Dendritic cell treated with granulocyte-macrophage colony-stimulating factor and Interleukin-4, amounts not matched to agents 40 ng/mL and 50 ng/mL, for 4 days (primary cell): Measurements from ENCODE around the gene MAN1A1.

ENCODE experiments used
- H3K27ac Mint-ChIP-seq: one replicate; pipeline ENCODE4 v1.8.0; 2022; ENCODE audit warnings: mild to moderate bottlenecking, mixed read lengths
- H3K27me3 Mint-ChIP-seq: one replicate; pipeline ENCODE4 v1.8.0; 2022; ENCODE audit warnings: mild to moderate bottlenecking, mixed read lengths
- H3K36me3 Mint-ChIP-seq: one replicate; pipeline ENCODE4 v1.8.0; 2022; ENCODE audit warnings: low read depth, mixed read lengths
- H3K4me1 Mint-ChIP-seq: one replicate; pipeline ENCODE4 v1.8.0; 2022; ENCODE audit warnings: low read depth, mixed read lengths
- H3K4me3 Mint-ChIP-seq: one replicate; pipeline ENCODE4 v1.8.0; 2022; ENCODE audit warnings: mild to moderate bottlenecking, moderate library complexity, mixed read lengths
- H3K9me3 Mint-ChIP-seq: one replicate; pipeline ENCODE4 v1.8.0; 2022; ENCODE audit warnings: mixed read lengths
- intact Hi-C: fragments of 100-400 bp; cut with micrococcal nuclease; formaldehyde crosslinking; loops from one replicate; pipeline ENCODE4 v1.15.0; 2022

MAN1A1 gene

DNA sequence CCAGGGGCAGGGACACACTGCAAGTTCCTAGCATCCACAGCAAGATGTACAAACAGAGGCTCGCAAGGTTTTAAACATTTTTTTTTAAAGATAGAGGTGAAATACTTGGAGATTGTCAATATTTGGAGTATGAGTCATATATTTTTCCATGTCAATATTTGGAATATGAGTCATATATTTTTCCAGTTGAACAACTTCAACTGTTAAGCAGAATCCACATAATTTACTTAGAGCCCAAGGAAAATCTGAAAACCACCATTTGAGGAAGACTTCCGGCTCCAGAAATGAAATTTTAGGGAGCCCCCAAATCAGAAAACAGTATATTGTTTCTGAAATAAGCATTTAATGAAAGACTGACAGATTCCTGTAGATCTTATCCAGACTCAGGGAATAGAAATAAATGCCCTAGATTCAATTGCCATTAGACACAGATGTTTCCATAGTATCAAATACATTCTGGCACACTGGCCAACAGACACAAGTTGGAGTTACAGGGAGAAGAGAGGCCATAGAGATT lies 219.5 kb downstream of the MAN1A1 start:
- H3K27ac Mint-ChIP-seq, result no peak overlapping the region
- H3K9me3 Mint-ChIP-seq, result no peaks in the 10 kb centered on the region
- intact Hi-C loops, result no loop called here
- H3K4me1 Mint-ChIP-seq, result peaks cover 24% of the 10 kb centered on the region
- no peak overlapping the region for H3K4me3 Mint-ChIP-seq
- H3K27me3 Mint-ChIP-seq, result peaks cover 2% of the 10 kb centered on the region
- H3K36me3 Mint-ChIP-seq, result no peaks in the 10 kb centered on the region

DNA sequence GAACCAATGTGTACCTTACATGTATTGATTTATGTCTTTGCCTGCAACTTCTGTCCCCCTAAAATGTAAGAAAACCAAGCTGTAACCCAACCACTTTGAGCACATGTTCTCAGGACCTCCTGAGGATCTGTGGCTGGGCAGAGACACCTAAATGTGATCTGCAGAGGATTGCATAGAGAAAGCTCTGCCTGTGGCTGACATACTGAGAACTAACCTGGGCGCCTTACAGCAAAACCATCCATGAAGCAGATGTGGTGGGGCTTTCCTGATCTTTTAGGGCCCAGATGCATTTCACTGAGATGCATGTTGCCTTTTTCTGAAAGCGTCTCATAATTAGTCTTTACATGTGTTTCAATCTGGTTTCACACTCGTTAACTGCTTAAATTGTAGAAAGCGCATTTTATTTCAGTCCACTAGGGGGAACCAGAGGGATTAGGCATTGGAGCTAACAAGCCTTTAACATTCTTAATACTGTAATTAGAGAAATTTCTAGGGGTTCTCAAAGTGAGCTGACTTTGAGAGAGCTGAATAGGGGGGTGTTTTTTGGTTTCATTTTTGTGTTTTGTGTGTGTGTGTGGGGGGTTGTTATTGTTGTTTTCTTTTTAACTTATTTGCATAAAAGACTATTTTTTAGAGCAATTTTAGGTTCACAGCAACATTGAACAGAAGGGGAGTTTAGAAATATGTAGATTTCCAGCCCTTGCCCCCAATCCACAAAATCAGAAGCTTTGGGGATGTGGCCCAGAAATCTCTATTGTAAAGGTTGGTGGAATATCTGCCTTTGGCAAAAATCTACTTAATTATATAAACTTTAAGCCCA lies 220.2 kb downstream of the MAN1A1 start:
- H3K27ac Mint-ChIP-seq, result no peak overlapping the region
- no peak overlapping the region for H3K4me3 Mint-ChIP-seq
- H3K4me1 Mint-ChIP-seq, result peaks cover 24% of the 10 kb centered on the region
- no peaks in the 10 kb centered on the region for H3K9me3 Mint-ChIP-seq
- no peaks in the 10 kb centered on the region for H3K36me3 Mint-ChIP-seq
- intact Hi-C loops, result no loop called here
- H3K27me3 Mint-ChIP-seq, result peaks cover 2% of the 10 kb centered on the region

DNA sequence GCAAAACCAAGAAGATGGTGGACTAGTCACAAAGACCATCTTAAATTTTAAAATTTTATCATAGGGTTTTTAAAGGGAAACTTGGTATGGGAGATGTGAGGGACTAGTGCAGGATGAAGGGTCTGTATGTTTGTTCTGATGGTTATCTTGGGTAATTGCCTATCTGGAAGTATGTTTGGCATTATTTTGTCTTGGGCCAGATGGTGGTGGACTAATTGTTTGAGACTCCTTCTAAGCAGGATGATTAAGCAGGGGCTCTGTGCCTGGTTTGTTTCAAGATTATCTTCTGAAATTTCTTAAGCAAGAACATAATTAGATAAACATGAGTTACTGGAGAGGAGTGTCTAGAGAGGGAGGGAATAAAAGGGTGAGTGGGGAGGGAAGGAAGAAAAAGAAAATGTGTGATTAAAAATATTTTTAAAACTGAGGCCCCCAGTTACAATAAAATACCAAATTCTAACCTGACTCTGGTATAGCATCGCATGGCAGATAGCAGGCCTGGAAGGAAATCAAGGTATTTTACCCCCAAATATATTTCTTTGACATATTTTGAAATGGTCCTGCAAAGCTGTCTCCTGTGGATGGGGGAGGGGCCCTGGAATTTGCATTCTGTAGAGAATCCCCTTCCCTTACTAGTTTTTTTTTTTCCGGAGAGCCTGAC lies 221.2 kb downstream of the MAN1A1 start:
- Mint-ChIP-seq H3K27me3 (peaks cover 2% of the 10 kb centered on the region), H3K27ac (no peak overlapping the region), H3K9me3 (no peaks in the 10 kb centered on the region), H3K36me3 (no peaks in the 10 kb centered on the region), H3K4me3 (no peak overlapping the region), H3K4me1 (peaks cover 23% of the 10 kb centered on the region)
- intact Hi-C loops, result no loop called here

DNA sequence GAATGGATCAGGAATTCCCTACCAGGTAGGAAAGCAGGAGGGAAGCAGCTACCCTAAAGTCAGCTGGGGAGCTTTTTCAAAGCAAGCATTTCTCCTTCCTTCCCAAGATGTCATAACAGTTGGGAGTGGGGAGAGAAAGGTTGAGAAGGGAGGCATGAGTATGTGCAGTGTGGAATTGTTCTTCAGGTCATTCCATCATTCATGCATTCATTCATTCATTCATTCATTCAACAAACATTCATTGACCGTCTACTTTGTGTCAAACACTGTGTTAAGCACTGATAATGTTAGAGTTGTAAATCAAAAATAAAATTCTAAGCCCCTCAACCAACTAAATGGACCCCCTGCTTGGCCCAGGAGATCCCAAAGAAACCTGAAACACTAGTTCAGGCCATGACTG lies 221.9 kb downstream of the MAN1A1 start:
- H3K27ac Mint-ChIP-seq, result no peak overlapping the region
- H3K36me3 Mint-ChIP-seq, result no peaks in the 10 kb centered on the region
- intact Hi-C loops, result no loop called here
- H3K9me3 Mint-ChIP-seq, result no peaks in the 10 kb centered on the region
- H3K4me1 Mint-ChIP-seq, result peaks cover 15% of the 10 kb centered on the region
- peaks cover 2% of the 10 kb centered on the region for H3K27me3 Mint-ChIP-seq
- H3K4me3 Mint-ChIP-seq, result no peak overlapping the region
